Transverse colon (tissue), 4 donors: ENCODE measurements around the gene STK11. TPM values are rescaled to one million over a fixed set of nuclear protein-coding genes. Genes with fewer than 3 reads are reported as not detected.

ENCODE experiments used
- DNase-seq: peaks from one replicate; pipeline ENCODE4 v3.0.0-alpha.2; 2019
- H3K27ac ChIP-seq, 4 donors: fragments of 200-600 bp; sonication (generic); 2 replicates each; pipeline ENCODE4 v1.5.1; 2016 to 2018; ENCODE audit warnings: inconsistent platforms in 4 of 4
- H3K27me3 ChIP-seq: fragments of 200-600 bp; sonication (generic); 2 replicates; pipeline ENCODE4 v1.5.1; 2017; ENCODE audit warnings: inconsistent platforms
- H3K36me3 ChIP-seq, 4 donors: fragments of 200-600 bp; sonication (generic); 2 replicates each; pipeline ENCODE4 v1.5.1; 2017 to 2019; ENCODE audit warnings: inconsistent platforms in 4 of 4
- H3K4me1 ChIP-seq, 4 donors: fragments of 200-600 bp; sonication (generic); 2 replicates each; pipeline ENCODE4 v1.5.1; 2017 to 2020; ENCODE audit warnings: inconsistent platforms in 4 of 4
- H3K4me3 ChIP-seq, 4 donors: fragments of 200-600 bp; sonication (generic); 1 replicate in 1 of 4; 2 replicates in 3 of 4; pipeline versions ENCODE4 v1.5.1 to v1.6.1; 2017 to 2019; ENCODE audit warnings: inconsistent platforms in 4 of 4
- H3K9me3 ChIP-seq, 2 donors: fragments of 200-600 bp; sonication (generic); 2 replicates each; pipeline ENCODE4 v1.5.1; 2017 to 2019; ENCODE audit warnings: inconsistent platforms in 2 of 2
- CTCF ChIP-seq, 5 experiments: fragments of 200-600 bp in 3 of 5; fragments of 450-650 bp in 2 of 5; sonication (generic) in 3 of 5; IDR thresholded peaks; 1 replicate in 2 of 5; 2 replicates in 3 of 5; pipeline ENCODE4 v1.5.1; 2016 to 2017; ENCODE audit warnings: antibody characterized with exemption in 5 of 5, inconsistent platforms in 3 of 5, mild to moderate bottlenecking in 2 of 5, moderate library complexity in 1 of 5
- EP300 ChIP-seq: sonication (generic); formaldehyde crosslinking; IDR thresholded peaks from one replicate; pipeline ENCODE4 v1.6.1; 2017; ENCODE audit warnings: antibody characterized with exemption, low read depth
- POLR2A ChIP-seq: fragments of 450-650 bp; IDR thresholded peaks from one replicate; pipeline ENCODE4 v1.6.1; 2016; ENCODE audit warnings: antibody characterized with exemption, mild to moderate bottlenecking, moderate library complexity
- POLR2AphosphoS5 ChIP-seq, 3 donors: sonication (generic); formaldehyde crosslinking; IDR thresholded peaks; one replicate each; pipeline ENCODE4 v1.6.1; 2016; ENCODE audit warnings: antibody characterized with exemption in 3 of 3
- WGBS, 2 donors: methylation state at CpG; one replicate each; pipeline ENCODE4 v1.1.5; 2018; ENCODE audit warnings: low coverage in 1 of 2; 5-methylcytosine and 5-hydroxymethylcytosine counted together
- in situ Hi-C, 4 donors: fragments of 200-750 bp; cut with MboI; loops; one replicate each; pipeline versions ENCODE4 v1.15.0 to v1.15.1; 2017; ENCODE audit warnings: low sequenced_read_pairs in 3 of 4, low pct_ligation_motif_present in 1 of 4, low pct_unique_long_range_greater_than_20kb in 1 of 4
- intact Hi-C: fragments of 100-400 bp; cut with DNase I; formaldehyde crosslinking; loops from one replicate; pipeline ENCODE4 v1.15.1; 2023; ENCODE audit warnings: low total_unique reads
- total RNA-seq, 4 donors: library from RNA; depleted of rRNA; stranded (reverse); fragments of >200 nt; gene quantifications; one replicate each; pipeline ENCODE4 v1.1.0, GENCODE V29; 2016

STK11 gene
- total RNA-seq, 4 donors from 2014 or later, result 93.7 to 152 (median 103) TPM

DNA sequence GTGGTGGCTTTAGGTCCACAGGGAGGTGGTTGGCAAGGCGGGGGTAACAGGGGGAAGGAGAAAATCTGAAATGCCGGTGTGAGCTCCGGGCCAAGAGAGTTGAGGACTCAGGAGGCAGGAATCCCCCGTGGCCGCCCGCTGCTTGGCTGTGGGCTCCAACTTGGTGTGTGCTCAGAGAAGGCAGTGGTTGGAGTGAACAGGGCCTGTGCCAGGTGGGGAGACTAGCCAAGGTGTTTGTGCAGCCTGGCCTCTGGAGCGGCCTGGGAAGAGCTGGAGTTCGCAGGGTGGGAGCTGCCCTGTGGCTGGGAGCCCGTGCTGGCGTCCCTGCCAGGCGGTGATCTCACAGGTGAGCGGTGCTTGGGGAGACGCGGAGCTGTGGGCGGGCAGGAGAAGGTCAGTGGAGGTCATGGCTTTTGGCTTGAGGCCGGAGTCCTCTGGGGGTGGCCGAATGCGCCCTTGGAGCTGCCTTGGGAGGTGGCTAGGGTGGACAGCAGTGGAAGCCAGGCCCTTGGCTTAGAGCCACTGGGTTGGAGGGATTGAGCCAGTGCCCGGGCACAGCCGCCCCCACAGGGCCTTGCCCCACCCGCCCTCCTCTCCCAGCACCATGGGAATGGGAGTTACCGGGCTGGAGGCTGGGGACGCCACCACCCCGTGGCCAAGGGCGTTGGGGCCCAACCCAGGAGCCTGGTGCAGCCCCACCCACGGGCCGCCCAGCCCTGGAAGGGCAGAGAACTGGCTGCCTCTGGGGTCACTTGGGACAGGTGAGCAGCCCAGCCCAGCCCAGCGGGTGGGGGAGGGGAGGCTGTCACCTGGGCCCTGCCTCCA, 56.4 kb downstream of the STK11 start:
- peaks cover 60 to 81% (median 77%) of the 10 kb centered on the region in 4 donors for H3K4me1 ChIP-seq
- TF ChIP-seq POLR2AphosphoS5 (IDR thresholded peaks at IDR 0.05) (peak; percentile 10 to 81 (median 74)), EP300 (peak; percentile 90), CTCF (IDR thresholded peaks at IDR 0.05) (no peak), POLR2A (peak; percentile 89)
- H3K27me3 ChIP-seq, result no peaks in the 10 kb centered on the region
- H3K9me3 ChIP-seq, result no peaks in the 10 kb centered on the region
- H3K4me3 ChIP-seq, result peak overlapping the region in 3 of 4 donors; percentile 55 to 61 (median 61)
- in situ Hi-C loops (no loop called here), intact Hi-C loops (no loop called here)
- peak overlapping the region; percentile 98 to 100 (median 98) for H3K27ac ChIP-seq
- DNase-seq, result peak; percentile 94
- 31% methylated on average over 19 of the region's 28 CpGs; no CpG with 5 or more reads in 1 of the 2 donors for WGBS, 2 donors
- peaks cover 0 to 7% (median 1%) of the 10 kb centered on the region in 4 donors for H3K36me3 ChIP-seq

DNA sequence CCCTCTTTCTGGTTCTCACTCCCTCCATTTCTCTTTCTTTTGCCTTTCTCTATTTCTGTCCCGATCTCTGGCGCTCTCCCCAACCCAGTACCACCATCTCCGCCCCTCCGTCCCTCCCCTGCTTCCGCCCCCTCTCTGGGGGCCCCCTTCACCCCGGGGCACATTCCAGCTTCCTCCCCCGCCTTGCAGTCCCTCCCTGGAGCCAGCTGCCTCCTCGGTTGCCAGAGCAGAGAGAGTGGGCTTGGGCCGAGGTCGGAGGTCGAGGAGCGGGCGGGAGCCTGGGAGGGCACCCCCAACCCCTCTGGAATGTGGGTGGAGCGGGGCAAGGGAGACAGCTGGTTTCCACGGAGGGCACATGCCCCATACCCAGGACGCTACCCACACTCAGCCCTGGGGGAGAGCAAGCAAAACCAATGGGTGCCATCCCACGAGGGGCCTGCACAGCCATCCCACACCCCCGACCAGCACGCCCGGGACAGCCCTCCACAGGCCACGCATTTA, 57.1 kb downstream of the STK11 start:
- Histone ChIP-seq H3K4me1 (peaks cover 66 to 84% (median 79%) of the 10 kb centered on the region in 4 donors), H3K27ac (peak overlapping the region; percentile 98 to 100 (median 98)), H3K9me3 (no peaks in the 10 kb centered on the region), H3K4me3 (peak overlapping the region in 2 of 4 donors; percentile 19 to 61), H3K36me3 (peaks cover 0 to 3% (median 0%) of the 10 kb centered on the region in 4 donors), H3K27me3 (no peaks in the 10 kb centered on the region)
- peak; percentile 25 for DNase-seq
- in situ Hi-C loops (no loop called here), intact Hi-C loops (no loop called here)
- 26 to 40% methylated on average over 1 to 14 of the region's 21 CpGs for WGBS, 2 donors
- TF ChIP-seq EP300 (no peak), CTCF (IDR thresholded peaks at IDR 0.05) (no peak), POLR2AphosphoS5 (IDR thresholded peaks at IDR 0.05) (no peak), POLR2A (no peak)

DNA sequence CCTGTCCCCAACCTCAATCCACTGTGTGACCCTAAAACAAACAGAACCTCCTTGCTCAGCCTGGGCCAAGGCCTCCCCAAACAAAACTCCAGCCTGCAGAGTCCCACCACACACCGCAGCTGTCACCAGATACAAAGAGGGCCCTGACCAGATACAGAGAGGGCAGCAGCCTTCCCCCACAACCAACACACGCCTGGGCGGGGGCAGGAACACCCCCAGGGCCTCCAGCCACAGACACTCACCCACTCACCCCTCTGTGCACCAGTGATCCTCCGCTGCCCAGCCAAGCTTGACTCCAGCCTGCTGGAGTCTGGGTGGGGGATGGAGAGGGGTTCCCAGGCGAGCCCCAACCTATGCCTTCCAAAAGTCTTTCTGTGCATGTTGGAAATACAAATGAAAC, 57.6 kb downstream of the STK11 start:
- intact Hi-C loops, result no loop called here
- Histone ChIP-seq H3K27me3 (no peaks in the 10 kb centered on the region), H3K9me3 (no peaks in the 10 kb centered on the region), H3K4me1 (peaks cover 67 to 84% (median 79%) of the 10 kb centered on the region in 4 donors), H3K27ac (peak overlapping the region; percentile 98 to 100 (median 98)), H3K36me3 (no peaks in the 10 kb centered on the region), H3K4me3 (no peak overlapping the region)
- TF ChIP-seq CTCF (IDR thresholded peaks at IDR 0.05), result no peak
- TF ChIP-seq POLR2A, result no peak
- TF ChIP-seq POLR2AphosphoS5 (IDR thresholded peaks at IDR 0.05), result no peak
- TF ChIP-seq EP300, result no peak
- in situ Hi-C loops, result no loop called here
- WGBS, 2 donors, result 57% methylated on average over 3 of the region's 5 CpGs; no CpG with 5 or more reads in 1 of the 2 donors
- DNase-seq, result no peak

- H3K9me3 ChIP-seq, result no peaks in the 10 kb centered on the region
- peak overlapping the region; percentile 98 to 100 (median 98) for H3K27ac ChIP-seq
- no peaks in the 10 kb centered on the region for H3K36me3 ChIP-seq
- WGBS, 2 donors, result 73% methylated on average over 26 of the region's 26 CpGs; no CpG with 5 or more reads in 1 of the 2 donors
- in situ Hi-C loops (no loop called here), intact Hi-C loops (no loop called here)
- peak overlapping the region in 1 of 4 donors; percentile 58 for H3K4me3 ChIP-seq
- TF ChIP-seq POLR2A, result peak; percentile 21
- TF ChIP-seq POLR2AphosphoS5 (IDR thresholded peaks at IDR 0.05), result peak; percentile 5 to 68 (median 64)
- TF ChIP-seq CTCF (IDR thresholded peaks at IDR 0.05), result no peak
- peak; percentile 20 for TF ChIP-seq EP300
- no peaks in the 10 kb centered on the region for H3K27me3 ChIP-seq
- H3K4me1 ChIP-seq, result peaks cover 56 to 76% (median 70%) of the 10 kb centered on the region in 4 donors
- peak; percentile 79 for DNase-seq
Observed at GRCh38 chr19:1264801-1265614, 59.4 kb downstream of the STK11 start.
